ENCODE measurements around the gene ADORA1.

The ADORA1 gene

DNA sequence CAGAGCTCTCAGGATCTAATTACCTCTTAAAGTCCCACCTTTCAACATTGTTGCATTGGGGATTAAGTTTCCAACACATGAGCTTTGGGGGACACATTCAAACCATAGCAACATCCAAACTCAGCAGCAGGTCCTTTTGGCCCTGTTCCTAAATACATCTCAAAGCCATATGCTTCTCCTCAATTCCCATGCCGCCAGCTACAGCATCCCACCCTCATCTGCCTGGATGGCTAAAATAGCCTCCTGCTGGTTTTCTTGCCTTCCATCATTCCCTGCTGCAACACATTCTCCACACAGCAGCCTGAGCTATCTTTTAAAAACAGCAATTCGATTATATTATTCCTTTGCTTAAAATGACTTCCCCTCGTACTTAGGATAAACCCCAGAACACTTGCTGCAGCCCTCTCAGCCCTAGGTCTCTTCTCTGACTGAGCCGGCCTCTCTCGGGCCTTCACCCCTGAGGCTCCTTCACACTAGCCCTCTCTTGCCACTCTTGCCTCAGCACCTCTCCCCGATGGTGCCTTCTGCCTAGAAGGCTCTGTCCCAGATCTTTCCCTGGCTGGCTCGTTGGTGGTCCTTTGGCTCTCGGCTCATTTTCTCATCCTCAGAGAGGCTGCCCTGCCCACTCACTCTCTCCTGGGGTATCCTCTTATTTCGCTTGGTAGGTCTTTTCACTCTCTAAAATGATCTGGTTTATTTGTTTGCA is 31.6 kb downstream of the ADORA1 start:
- H3K9me3 Mint-ChIP-seq, result no peaks in the 10 kb centered on the region
- H3K4me3 Mint-ChIP-seq, result no peak overlapping the region
- H3K36me3 Mint-ChIP-seq, result no peaks in the 10 kb centered on the region
- H3K4me1 Mint-ChIP-seq, result no peaks in the 10 kb centered on the region
- no peak overlapping the region for H3K27ac Mint-ChIP-seq
- DNase-seq, result no peak
- H3K27me3 Mint-ChIP-seq, result peaks cover 48% of the 10 kb centered on the region
- CTCF ChIA-PET, result interaction anchor here (0.6 to 5.1 kb wide), 2 partner anchors 12 to 1928 kb away, joined by 3 to 33 read pairs; no protein-coding TSS in a partner anchor

DNA sequence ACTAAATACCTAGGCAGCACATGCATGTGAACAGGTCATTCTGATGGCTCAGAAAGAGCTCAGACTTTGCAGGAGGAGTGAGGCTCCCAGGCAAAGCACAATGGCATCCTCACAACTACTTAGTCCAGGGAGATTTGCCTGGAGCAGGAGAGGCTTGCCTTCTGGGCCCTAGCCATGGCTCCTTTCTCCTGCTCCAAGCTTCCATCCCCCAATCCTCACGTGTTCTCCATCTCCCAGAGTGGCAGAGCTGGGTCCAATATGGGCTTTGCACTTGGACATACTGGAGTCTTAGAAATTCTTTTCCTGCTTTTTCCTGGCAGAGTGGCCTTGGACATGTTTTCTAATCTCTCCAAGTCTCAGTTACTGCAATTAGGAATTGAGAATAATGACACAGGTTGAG is 32.3 kb downstream of the ADORA1 start:
- Mint-ChIP-seq H3K27me3 (peaks cover 53% of the 10 kb centered on the region), H3K36me3 (no peaks in the 10 kb centered on the region), H3K9me3 (no peaks in the 10 kb centered on the region), H3K27ac (no peak overlapping the region), H3K4me3 (no peak overlapping the region), H3K4me1 (no peaks in the 10 kb centered on the region)
- no peak for DNase-seq
- CTCF ChIA-PET, result interaction anchor here (5.1 kb wide), 1 partner anchor 12 kb away, joined by 33 read pairs; no protein-coding TSS in a partner anchor

DNA sequence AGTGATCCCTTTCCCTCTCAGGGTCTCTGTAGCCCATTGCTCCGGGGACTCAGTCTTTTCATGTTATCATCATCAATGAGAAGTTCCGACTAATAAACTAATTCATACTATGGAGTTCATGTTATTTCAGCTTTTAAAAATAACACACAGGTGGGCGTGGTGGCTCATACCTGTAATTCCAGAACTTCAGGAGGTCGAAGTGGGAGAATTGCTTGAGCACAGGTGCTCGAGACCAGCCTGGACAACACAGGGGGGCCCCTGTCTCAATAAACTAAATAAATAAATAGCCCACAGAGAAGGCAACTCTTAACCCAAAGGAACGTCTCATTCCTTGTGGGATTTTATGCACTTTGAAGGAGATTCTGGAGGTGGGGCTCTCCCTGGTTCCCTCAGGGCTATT is 33.6 kb downstream of the ADORA1 start:
- H3K27me3 Mint-ChIP-seq, result peaks cover 58% of the 10 kb centered on the region
- H3K4me3 Mint-ChIP-seq, result no peak overlapping the region
- H3K4me1 Mint-ChIP-seq, result no peaks in the 10 kb centered on the region
- DNase-seq, result no peak
- no peaks in the 10 kb centered on the region for H3K36me3 Mint-ChIP-seq
- H3K9me3 Mint-ChIP-seq, result no peaks in the 10 kb centered on the region
- H3K27ac Mint-ChIP-seq, result no peak overlapping the region
- CTCF ChIA-PET, result interaction anchor here (1.7 to 5.1 kb wide), 2 partner anchors 10 to 43 kb away, joined by 5 to 33 read pairs; no protein-coding TSS in a partner anchor

DNA sequence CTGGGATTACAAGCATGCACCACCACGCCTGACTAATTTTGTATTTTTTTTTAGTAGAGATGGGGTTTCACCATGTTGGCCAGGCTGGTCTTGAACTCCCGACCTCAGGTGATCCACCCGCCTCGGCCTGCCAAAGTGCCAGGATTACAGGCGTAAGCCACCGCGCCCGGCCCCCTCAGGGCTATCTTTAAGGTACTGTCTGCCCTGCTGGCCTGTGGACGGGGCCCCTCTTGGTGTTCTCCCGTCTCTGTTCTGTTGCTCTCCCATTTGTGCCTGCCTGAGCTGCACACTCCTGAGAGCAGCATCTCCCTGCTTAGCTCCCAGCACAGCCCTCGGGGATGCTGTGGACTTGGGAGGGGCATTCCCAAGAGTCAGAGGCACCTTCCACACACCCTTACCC is 34.2 kb downstream of the ADORA1 start:
- no peak overlapping the region for H3K27ac Mint-ChIP-seq
- DNase-seq, result no peak
- no peaks in the 10 kb centered on the region for H3K36me3 Mint-ChIP-seq
- CTCF ChIA-PET, result interaction anchor here (1.3 to 5.1 kb wide), 3 partner anchors 10 to 54 kb away, joined by 4 to 33 read pairs (median 5); no protein-coding TSS in a partner anchor
- H3K9me3 Mint-ChIP-seq, result no peaks in the 10 kb centered on the region
- H3K27me3 Mint-ChIP-seq, result peaks cover 57% of the 10 kb centered on the region
- no peaks in the 10 kb centered on the region for H3K4me1 Mint-ChIP-seq
- no peak overlapping the region for H3K4me3 Mint-ChIP-seq

DNA sequence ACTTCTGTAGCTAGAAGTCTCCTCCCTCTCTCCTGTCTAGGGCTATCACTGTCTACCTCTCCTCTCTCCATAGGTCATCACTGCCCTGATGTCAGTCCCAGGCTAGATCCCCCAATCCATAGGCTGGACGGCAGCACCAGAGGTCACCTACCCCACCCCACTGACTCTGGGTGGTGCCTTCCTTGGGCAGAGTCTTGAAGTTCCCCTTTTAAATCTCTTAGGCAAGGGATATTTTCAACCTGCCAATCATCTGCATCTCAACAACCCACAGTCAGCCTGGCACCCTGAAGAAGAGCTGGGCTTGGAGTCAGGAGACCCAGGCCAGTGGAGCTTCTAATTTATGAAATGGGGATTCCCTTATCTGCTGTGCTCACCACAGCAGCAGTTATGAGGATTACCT is 34.9 kb downstream of the ADORA1 start:
- Mint-ChIP-seq H3K36me3 (no peaks in the 10 kb centered on the region), H3K9me3 (no peaks in the 10 kb centered on the region), H3K4me1 (no peaks in the 10 kb centered on the region), H3K27me3 (peaks cover 57% of the 10 kb centered on the region), H3K4me3 (no peak overlapping the region), H3K27ac (no peak overlapping the region)
- CTCF ChIA-PET, result interaction anchor here (1.3 to 5.1 kb wide), 3 partner anchors 9 to 54 kb away, joined by 4 to 33 read pairs (median 5); no protein-coding TSS in a partner anchor
- DNase-seq, result no peak

DNA sequence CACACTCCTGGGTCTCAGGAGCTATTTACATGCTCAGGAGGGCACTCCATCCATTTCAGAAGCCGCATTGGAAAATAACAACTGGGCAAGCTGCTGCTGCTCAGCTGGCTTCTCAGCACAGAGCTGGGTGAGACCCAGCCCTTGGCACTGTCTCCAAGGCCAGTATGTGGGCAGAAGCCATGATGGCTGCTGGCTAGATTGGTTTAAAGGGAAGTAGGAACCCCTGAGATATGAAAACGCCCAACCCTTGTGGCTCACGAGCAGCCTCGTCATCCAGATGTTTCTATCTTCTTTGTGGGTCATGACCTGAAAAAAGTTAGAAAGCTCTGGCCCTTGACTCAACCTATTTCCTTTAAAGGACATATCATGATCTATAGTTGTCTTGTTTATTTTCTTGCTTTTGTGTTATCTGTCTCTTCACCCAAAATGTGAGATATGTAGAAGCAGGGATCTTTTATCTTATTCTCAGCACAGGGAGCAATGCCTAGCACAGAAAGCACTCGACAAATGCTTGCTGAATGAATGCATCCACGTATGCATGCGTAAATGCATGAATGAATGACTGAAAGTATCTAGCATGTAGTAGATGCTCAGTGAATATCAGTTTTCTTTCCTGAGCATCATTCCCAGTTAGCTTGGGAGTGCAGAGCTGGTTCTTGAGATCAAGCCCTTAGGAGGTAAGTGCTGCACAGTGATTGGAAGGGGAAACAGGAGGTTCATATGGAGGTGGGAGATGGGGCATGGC is 36.5 kb downstream of the ADORA1 start:
- no peak overlapping the region for H3K4me3 Mint-ChIP-seq
- H3K27me3 Mint-ChIP-seq, result peaks cover 49% of the 10 kb centered on the region
- no peaks in the 10 kb centered on the region for H3K36me3 Mint-ChIP-seq
- no peak for DNase-seq
- H3K4me1 Mint-ChIP-seq, result no peaks in the 10 kb centered on the region
- H3K9me3 Mint-ChIP-seq, result no peaks in the 10 kb centered on the region
- no peak overlapping the region for H3K27ac Mint-ChIP-seq
- CTCF ChIA-PET, result interaction anchor here (1.0 kb wide), 1 partner anchor 8 kb away, joined by 8 read pairs; no protein-coding TSS in a partner anchor

DNA sequence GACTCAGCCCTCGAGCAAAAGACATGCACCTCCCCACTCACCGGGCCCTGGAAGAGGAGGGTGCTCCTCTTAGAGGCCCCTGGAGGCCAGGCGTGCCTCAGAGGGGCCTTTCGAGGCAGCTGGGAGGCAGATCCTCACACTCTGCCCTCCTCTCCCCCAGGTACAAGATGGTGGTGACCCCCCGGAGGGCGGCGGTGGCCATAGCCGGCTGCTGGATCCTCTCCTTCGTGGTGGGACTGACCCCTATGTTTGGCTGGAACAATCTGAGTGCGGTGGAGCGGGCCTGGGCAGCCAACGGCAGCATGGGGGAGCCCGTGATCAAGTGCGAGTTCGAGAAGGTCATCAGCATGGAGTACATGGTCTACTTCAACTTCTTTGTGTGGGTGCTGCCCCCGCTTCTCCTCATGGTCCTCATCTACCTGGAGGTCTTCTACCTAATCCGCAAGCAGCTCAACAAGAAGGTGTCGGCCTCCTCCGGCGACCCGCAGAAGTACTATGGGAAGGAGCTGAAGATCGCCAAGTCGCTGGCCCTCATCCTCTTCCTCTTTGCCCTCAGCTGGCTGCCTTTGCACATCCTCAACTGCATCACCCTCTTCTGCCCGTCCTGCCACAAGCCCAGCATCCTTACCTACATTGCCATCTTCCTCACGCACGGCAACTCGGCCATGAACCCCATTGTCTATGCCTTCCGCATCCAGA is 37.7 kb downstream of the ADORA1 start:
- CTCF ChIA-PET, result interaction anchor here (1.5 kb wide), 1 partner anchor 47 kb away, joined by 5 read pairs; no protein-coding TSS in a partner anchor
- H3K4me3 Mint-ChIP-seq, result no peak overlapping the region
- H3K27ac Mint-ChIP-seq, result no peak overlapping the region
- H3K4me1 Mint-ChIP-seq, result no peaks in the 10 kb centered on the region
- peaks cover 43% of the 10 kb centered on the region for H3K27me3 Mint-ChIP-seq
- no peaks in the 10 kb centered on the region for H3K9me3 Mint-ChIP-seq
- DNase-seq, result no peak
- H3K36me3 Mint-ChIP-seq, result no peaks in the 10 kb centered on the region

DNA sequence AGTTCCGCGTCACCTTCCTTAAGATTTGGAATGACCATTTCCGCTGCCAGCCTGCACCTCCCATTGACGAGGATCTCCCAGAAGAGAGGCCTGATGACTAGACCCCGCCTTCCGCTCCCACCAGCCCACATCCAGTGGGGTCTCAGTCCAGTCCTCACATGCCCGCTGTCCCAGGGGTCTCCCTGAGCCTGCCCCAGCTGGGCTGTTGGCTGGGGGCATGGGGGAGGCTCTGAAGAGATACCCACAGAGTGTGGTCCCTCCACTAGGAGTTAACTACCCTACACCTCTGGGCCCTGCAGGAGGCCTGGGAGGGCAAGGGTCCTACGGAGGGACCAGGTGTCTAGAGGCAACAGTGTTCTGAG is 38.3 kb downstream of the ADORA1 start:
- H3K4me3 Mint-ChIP-seq, result no peak overlapping the region
- H3K27me3 Mint-ChIP-seq, result peaks cover 42% of the 10 kb centered on the region
- DNase-seq, result no peak
- no peaks in the 10 kb centered on the region for H3K9me3 Mint-ChIP-seq
- H3K4me1 Mint-ChIP-seq, result no peaks in the 10 kb centered on the region
- no peak overlapping the region for H3K27ac Mint-ChIP-seq
- no peaks in the 10 kb centered on the region for H3K36me3 Mint-ChIP-seq
- CTCF ChIA-PET, result interaction anchor here (1.2 to 1.5 kb wide), 2 partner anchors 48 to 52 kb away, joined by 3 to 5 read pairs; no protein-coding TSS in a partner anchor

DNA sequence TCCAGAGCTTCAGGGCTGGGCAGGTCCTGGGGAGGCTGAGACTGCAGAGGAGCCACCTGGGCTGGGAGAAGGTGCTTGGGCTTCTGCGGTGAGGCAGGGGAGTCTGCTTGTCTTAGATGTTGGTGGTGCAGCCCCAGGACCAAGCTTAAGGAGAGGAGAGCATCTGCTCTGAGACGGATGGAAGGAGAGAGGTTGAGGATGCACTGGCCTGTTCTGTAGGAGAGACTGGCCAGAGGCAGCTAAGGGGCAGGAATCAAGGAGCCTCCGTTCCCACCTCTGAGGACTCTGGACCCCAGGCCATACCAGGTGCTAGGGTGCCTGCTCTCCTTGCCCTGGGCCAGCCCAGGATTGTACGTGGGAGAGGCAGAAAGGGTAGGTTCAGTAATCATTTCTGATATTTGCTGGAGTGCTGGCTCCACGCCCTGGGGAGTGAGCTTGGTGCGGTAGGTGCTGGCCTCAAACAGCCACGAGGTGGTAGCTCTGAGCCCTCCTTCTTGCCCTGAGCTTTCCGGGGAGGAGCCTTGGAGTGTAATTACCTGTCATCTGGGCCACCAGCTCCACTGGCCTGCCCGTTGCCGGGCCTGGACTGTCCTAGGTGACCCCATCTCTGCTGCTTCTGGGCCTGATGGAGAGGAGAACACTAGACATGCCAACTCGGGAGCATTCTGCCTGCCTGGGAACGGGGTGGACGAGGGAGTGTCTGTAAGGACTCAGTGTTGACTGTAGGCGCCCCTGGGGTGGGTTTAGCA is 38.8 kb downstream of the ADORA1 start:
- H3K27ac Mint-ChIP-seq, result no peak overlapping the region
- peaks cover 39% of the 10 kb centered on the region for H3K27me3 Mint-ChIP-seq
- no peak for DNase-seq
- H3K9me3 Mint-ChIP-seq, result no peaks in the 10 kb centered on the region
- CTCF ChIA-PET, result interaction anchor here (0.5 to 1.5 kb wide), 5 partner anchors 10 to 117 kb away, joined by 3 to 5 read pairs (median 3); no protein-coding TSS in a partner anchor
- no peaks in the 10 kb centered on the region for H3K36me3 Mint-ChIP-seq
- H3K4me1 Mint-ChIP-seq, result no peaks in the 10 kb centered on the region
- H3K4me3 Mint-ChIP-seq, result no peak overlapping the region

DNA sequence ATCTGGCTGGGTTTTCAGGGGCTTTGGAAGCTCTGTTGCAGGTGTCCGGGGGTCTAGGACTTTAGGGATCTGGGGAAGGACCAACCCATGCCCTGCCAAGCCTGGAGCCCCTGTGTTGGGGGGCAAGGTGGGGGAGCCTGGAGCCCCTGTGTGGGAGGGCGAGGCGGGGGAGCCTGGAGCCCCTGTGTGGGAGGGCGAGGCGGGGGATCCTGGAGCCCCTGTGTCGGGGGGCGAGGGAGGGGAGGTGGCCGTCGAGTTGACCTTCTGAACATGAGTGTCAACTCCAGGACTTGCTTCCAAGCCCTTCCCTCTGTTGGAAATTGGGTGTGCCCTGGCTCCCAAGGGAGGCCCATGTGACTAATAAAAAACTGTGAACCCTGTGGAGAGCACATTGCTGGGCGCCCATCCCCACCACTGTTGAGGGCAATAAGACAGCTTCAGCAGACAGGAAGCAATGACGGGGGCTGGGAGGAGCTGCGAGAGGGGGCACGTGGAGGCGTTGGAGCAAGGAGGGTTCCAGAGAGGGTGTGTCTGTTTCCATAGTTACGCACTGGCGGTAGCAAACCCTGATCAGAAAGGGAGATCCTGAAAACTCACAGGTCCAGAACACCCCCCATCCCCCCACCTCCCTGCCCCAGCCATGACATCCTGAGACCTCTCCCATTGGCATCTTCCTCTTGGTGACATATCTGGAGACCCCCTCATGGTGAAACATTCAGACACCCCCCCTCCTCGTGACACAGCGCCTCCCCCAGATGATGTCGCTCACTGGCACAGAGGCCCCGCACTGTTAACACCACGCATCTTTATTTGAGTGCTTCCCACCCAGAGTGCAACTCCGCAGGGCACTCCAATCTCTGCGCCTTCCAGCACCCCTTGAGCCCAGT is 39.7 kb downstream of the ADORA1 start:
- Mint-ChIP-seq H3K4me1 (no peaks in the 10 kb centered on the region), H3K27ac (no peak overlapping the region), H3K27me3 (peaks cover 33% of the 10 kb centered on the region), H3K4me3 (no peak overlapping the region), H3K36me3 (no peaks in the 10 kb centered on the region), H3K9me3 (no peaks in the 10 kb centered on the region)
- no peak for DNase-seq
- CTCF ChIA-PET, result interaction anchor here (1.0 to 1.4 kb wide), 3 partner anchors 9 to 50 kb away, joined by 3 read pairs; no protein-coding TSS in a partner anchor

DNA sequence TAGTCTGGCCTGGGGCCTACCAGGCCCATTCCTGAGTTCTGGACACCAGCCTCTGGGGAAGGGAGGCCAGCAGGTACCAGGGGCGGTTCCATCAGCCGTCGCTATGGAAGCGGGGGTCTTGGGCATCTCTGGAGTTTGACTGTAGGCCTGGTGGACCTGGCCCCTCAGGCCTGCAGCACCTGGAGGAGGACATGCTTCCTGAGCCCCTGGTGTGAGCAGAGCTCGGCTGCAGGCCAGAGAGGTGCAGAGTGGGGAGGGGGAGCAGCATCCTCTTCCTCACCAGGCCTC is 40.3 kb downstream of the ADORA1 start:
- H3K9me3 Mint-ChIP-seq, result no peaks in the 10 kb centered on the region
- H3K4me3 Mint-ChIP-seq, result no peak overlapping the region
- H3K4me1 Mint-ChIP-seq, result no peaks in the 10 kb centered on the region
- no peak overlapping the region for H3K27ac Mint-ChIP-seq
- peaks cover 27% of the 10 kb centered on the region for H3K27me3 Mint-ChIP-seq
- CTCF ChIA-PET, result interaction anchor here (1.6 kb wide), 1 partner anchor 48 kb away, joined by 6 read pairs; no protein-coding TSS in a partner anchor
- H3K36me3 Mint-ChIP-seq, result no peaks in the 10 kb centered on the region
- DNase-seq, result no peak

DNA sequence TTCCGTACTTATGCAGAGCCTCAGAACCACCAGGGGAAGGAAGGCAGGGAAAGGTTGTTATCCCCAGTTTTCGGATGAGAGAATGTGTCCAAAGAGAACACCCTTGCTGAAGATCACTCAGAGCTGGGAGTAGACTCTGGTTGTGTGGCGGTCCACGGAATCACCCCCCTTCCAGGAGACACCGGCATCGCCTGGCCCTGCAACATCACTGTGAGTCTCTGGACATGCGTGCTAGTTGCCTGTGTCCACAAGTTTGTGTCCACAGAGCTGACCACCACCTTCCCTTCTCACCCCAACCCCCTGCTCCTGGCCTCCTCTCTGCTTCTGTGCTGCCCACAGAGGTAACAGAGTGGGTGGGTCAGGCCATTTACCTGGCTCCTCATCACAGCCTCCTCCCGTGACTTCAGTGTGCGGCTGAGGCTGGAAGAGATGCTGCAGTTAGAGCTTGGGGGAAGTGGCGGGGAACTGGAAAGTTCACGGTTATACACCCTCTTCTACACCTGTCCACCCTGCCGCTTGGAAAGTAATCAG is 40.8 kb downstream of the ADORA1 start:
- H3K4me1 Mint-ChIP-seq, result no peaks in the 10 kb centered on the region
- H3K27ac Mint-ChIP-seq, result no peak overlapping the region
- H3K36me3 Mint-ChIP-seq, result no peaks in the 10 kb centered on the region
- no peak for DNase-seq
- H3K27me3 Mint-ChIP-seq, result peaks cover 22% of the 10 kb centered on the region
- no peak overlapping the region for H3K4me3 Mint-ChIP-seq
- CTCF ChIA-PET, result interaction anchor here (1.0 to 6.1 kb wide), 3 partner anchors 10 to 129 kb away, joined by 3 to 76 read pairs (median 6); no protein-coding TSS in a partner anchor
- H3K9me3 Mint-ChIP-seq, result no peaks in the 10 kb centered on the region

DNA sequence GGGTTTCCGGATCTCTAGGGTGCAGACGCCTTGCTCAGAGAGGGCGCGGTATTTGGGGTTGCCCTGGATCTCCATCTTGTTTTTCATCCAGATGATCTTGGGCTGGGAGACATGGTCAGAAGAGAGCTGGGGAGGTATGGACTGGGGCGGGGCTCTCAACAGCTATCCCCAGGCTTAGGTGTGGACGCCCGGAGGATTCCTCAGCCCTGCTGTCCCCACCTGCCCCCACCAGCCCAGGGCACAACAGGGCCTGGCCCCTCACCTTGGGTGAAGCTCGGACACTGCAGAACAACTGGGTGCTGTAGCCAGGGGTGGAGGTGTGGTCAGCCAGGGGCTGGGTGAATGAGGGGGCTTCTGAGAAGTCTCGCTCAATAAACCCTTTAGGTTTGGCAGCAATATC is 41.5 kb downstream of the ADORA1 start:
- Mint-ChIP-seq H3K9me3 (no peaks in the 10 kb centered on the region), H3K27ac (no peak overlapping the region), H3K4me3 (no peak overlapping the region), H3K4me1 (no peaks in the 10 kb centered on the region), H3K27me3 (peaks cover 17% of the 10 kb centered on the region), H3K36me3 (no peaks in the 10 kb centered on the region)
- DNase-seq, result no peak
- CTCF ChIA-PET, result interaction anchor here (1.0 to 6.1 kb wide), 3 partner anchors 10 to 129 kb away, joined by 3 to 76 read pairs (median 6); no protein-coding TSS in a partner anchor
